Stimulated activated CD4-positive, alpha-beta T cell treated with anti-CD3 and anti-CD28 coated beads, TNF-alpha, amount 100 ng/mL, for 4 hours (primary cell): ENCODE results near the gene WDFY2.

Experiments used
- DNase-seq, 3 experiments: peaks; one replicate each; pipeline ENCODE4 v3.0.0-alpha.2; 2020; ENCODE audit warnings: low read depth in 3 of 3

Gene WDFY2

DNA sequence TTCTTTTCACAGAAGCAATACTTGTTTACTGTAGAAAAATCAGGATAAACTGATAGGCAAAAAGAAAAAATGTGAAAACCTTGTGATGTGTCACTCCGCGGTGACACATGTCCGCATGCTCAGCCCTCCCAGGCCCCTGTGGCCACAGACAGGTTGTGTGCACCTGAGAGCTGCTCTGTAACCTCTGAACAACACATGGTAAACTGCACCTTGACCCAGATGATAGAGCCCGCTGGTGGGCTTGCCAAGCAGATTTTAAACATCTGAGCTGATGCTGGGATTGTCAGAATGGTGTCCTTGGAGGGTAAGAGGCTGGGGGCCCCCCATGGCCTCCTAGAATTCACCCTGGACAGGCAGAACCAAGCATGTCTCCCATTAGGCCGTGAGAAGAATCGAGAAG is 185.9 kb downstream of the WDFY2 start:
- no peak for DNase-seq

DNA sequence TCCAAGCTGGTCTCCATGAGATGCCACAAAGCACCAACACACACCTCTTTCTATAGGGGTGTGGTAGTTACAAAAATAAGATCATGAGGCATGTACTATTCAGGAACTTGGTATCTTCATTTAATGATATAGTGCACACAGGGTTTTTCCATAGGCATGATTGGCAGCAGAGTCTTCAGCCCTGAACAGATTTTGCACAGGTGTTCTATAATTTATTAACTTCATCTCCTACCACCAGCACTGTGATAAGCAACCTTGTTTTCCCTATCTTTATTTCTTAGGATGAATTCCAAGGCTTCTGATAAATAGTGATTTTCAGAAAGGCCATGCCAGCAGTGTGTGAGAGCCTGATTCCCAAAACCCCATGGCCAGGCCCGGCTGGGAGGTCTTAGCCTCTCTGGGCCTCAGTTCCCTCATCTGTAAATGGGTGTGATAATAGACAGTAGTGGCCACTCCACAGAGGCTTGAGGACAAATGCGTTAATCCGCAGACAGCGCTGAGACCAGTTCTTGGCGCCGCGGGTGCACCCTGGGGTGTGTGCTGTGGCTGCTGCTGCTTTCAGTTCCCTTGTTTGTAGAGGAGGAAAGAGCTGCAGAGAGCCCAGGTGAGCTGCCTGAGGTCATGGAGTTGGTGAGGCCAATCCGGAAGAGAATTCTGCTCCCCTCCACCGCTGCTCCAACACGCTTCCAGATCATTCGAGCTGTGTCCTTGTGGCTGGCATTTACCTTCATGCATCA is 186.6 kb downstream of the WDFY2 start:
- DNase-seq = no peak

DNA sequence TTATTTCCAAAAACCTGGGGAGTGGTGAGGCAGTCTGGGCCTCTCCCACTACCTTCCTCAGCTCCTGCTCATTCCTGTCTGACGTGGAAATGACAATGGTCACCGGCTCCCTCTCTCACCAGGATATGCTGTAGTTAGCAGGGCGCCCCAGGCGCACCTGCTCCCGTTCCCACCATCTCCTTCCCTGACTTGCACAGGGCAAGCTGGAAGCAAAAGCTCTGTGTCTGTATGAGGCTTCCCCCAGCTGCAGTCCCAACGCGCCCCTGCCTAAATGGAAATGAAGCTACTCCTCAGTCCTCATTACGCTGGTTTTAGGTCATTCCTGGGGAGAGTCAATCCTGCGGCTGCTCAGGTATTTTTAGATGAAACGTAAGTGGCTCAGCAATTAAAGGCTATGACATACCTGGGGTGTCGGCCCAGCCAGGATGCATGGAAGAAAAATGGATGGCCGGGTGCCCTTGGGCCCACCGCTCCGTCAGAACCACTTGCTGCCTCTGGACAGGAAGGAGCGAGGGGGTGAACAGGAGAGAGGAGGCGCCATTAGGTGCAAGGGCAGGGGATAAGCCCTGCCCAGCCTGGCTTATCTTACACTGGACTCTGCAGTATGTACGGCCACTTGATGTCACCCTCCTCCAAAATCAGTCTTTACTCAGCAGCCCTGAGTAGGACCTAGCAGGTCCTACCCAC is 187.3 kb downstream of the WDFY2 start:
- no peak for DNase-seq

DNA sequence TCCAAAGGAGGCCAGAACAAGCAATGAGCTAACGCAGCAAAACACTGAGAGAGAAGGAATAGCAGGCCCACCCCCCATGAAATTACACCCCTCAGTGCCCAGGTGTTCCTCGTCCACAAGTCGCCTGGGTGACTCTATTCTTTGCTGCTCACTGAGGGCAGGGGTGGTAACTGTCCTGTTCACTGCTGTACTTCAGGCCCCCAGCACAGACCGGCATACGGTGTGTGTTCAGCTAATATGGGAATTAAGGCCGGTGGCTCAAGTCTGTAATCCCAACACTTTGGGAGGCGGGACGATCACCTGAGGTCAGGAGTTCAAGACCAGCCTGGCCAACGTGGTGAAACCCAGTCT is 187.8 kb downstream of the WDFY2 start:
- no peak for DNase-seq

DNA sequence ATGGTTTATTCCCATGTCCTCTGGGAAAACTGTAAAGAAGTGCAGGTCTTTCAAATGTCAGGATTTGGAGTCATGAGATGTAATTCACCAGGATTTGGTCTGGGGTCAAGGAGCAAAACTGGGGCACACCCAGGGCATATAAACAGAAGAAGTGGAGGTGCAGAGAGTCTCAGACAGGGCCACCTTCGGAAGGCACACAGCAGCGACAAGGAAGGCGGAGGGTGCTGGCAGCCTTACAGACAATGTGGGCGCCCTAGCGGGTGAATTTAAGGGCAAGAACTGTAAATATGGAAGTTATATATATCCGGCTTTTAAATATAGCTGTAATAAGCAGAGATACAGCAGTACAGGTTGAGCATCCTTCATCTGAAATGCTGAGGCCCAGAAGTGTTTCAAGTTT is 188.5 kb downstream of the WDFY2 start:
- DNase-seq = no peak

DNA sequence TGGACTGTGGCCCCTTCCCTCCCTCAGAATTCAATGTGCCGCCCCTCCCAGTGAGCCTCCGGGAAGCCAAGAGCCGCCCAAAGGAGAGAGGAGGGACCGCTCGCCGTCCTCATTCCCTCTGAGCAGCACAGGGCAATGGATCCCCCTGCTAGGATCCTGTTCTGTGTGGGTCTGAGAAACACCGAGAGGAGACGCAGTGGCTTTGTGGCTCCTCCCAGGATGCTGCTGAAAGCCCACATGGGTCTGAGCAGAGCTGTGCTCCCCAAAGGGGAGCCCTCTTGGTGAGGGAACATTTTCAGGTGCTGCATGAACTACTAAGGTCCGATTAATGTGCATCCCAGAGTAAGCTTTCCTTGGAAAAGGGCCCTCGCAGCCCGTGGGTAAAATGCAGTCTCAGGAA is 189.3 kb downstream of the WDFY2 start:
- DNase-seq = no peak

DNA sequence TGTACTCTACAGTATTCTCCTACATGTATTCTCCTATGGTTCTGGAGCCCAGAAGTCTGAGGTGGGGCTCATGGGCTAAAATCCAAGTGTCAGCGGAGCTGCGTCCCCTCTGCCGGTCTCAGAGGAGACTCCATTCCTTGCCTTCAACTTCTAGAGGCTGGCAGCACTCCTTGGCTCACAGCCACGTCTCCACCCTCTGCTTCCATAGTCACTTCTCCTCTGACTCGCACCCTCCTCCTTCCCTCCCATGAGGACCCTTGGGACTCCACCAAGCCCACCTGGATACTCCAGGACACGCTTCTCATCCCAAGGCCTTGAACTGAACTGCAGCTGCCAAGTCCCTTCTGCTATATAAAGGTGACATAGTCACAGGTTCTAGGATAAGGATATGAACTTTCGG is 191.9 kb downstream of the WDFY2 start:
- no peak for DNase-seq

DNA sequence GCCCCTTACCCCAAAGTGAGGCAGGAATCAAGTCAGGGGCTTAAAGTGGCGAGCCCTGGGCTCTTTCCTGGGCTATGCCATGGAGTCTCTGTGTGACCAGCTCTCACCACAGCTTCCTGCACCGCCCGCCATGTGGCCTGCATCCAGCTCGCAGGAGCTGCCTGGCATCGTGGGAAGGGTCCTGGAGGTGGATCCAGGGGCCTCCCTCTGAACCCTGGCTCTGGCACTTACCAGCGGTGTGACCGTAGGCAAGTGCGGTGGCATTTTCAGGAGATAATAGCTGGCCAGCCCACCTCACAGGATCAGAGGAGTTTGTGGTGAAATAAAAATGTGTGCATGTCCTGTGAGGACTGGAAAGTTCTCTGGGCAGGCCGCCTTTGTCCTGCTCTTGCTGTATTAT is 193.7 kb downstream of the WDFY2 start:
- no peak for DNase-seq

DNA sequence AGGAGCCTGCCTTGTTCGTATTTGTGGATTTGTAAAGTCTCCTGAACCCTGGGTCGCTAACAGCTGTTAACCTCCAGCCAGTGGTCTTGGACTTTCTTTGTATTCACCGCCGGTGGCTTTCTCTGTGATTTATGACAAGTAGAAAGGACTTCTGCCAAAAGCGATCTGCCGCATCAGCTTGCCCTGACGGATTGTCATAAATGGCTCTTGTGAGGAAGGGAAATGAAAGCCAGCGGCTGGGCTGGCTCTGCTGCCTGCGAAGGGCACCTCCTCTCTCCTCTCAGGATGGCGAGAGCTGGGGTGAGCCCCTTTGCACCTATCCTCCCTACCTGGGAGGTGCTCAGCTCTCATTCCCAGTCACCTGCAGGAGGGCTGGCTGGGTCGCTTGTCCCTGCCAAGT is 194.1 kb downstream of the WDFY2 start:
- no peak for DNase-seq

DNA sequence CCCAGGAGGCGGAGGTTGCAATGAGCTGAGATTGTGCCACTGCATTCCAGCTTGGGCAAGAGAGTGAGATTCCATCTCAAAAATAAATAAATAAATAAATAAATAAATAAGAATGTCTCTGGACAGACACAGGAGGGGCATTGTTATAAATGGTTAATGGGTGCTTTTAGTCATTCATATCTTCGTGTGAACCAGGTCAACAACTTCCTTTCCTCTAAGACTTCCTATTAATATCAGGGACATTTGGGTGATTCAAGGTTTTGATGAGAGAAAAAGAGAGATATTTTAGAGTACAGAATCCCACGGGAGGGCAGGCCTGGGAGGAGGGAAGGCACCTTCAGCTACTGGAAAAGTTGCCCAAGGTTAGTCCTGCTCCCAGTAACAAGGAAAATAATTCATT is 195.8 kb downstream of the WDFY2 start:
- no peak for DNase-seq

DNA sequence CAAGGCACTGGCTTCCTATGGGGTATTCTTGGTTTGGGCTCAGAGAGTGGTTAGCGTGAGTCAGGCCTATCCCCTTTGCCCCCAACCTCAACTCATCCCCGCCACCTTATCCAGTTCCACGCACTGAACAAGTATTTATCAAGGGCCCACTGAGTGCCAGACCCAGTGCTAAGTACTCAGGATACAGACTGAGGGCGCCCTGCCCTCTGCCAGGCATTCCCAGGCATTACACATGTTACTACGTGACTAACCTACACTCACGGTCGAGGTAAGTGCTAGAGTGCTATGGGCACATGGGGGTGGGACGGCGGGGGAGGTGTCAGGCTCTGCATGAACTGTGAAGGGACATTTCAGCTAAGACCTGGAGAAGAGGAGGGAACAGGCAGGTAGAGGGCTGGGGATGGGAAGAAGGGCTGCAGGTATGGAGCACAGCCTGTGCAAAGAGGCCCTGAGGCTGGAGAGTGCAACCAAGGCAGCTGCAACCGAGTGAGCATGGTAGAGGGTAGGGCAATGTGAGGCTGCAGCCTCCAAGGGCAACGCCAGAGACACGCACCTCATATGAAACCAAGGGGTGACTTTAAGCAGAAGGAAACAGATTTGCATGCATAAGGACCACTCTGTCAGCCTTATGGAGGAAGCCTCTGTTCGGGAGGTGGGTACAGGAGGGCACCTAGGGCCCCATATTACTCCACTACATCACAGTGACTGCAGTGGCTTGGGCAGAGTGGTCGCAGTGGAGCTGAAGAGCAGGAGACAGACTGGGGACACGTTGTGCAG is 197.2 kb downstream of the WDFY2 start:
- DNase-seq = no peak

DNA sequence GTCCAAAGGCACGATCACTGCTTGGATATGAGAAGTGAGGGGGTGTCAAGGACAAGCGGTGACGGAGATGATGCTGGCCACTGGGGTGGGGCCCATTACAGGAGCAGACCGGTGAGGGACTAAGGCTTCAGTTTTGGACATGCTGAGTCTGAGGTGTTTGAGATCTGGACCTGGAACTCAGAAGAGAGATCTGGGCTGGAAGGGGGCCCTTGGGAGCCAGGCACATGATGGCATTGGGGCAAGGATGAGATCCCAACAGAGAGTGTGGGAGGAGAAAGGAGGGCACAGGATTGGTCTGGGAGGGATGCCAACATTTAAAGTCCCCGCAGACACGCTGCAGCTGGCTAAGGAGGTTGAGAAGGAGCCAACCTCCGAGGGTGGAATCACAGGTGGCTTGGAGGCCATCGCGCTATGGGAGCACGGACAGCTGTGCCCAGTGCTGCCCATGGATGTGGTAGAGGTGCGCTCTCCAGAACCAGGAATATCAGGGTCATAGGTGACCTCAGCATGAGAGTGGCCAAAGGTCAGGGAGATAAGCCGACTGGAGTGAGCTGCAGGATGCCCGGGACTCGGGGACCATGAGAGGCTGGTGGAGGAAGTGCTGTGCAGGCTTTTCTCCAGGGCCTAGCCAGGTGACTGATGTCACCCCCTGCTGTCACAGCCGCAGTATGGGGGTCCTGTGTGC is 197.9 kb downstream of the WDFY2 start:
- DNase-seq = no peak

DNA sequence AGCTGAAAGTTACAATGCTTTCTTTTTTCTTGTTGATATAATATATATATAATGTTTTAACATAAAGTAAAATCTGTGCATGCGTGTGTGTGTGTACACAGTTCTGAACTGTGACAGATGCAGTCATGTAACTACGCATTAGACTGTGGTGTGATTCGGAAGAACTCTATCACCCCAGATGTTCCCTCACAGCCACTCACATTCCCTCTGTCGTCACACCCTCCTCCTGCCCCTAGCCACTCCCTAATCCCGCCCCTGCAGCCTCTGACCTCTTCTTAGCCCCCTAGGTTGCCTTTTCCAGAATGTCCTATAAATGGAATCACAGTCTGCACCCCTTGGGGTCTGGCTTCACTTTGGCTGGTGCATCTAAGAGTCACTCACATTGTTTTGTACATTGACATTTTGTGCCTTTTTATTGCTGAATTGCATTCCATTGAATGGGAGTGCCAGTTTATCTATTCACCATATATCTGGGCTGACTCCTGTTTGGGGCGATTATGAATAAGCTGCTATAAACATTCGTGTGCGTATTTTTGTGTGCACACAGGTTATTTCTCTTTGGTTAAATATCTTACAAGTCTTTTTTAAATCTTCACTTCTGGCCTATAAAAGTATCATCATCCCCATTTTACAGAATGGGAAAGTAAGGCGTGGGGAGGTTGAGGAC is 199.3 kb downstream of the WDFY2 start:
- no peak for DNase-seq

DNA sequence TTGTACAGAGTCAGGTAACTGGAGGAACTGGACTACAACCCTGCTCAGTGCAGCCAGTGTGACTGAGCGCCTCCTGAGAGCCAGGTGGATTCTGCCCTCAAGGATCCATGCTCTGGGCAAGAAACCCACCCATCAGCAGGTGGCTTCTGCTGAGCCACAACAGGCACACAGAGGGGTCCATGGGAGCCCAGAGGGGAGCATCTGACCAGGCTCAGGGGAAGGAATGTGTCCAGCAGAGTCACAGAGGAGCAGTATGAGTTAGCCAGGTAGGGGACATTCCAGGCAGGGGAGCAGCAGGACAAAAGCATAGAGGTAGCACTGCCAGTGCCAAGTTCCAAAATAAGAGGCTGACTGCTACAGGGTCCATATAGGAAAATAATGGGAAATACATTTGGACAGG is 199.8 kb downstream of the WDFY2 start:
- no peak for DNase-seq

DNA sequence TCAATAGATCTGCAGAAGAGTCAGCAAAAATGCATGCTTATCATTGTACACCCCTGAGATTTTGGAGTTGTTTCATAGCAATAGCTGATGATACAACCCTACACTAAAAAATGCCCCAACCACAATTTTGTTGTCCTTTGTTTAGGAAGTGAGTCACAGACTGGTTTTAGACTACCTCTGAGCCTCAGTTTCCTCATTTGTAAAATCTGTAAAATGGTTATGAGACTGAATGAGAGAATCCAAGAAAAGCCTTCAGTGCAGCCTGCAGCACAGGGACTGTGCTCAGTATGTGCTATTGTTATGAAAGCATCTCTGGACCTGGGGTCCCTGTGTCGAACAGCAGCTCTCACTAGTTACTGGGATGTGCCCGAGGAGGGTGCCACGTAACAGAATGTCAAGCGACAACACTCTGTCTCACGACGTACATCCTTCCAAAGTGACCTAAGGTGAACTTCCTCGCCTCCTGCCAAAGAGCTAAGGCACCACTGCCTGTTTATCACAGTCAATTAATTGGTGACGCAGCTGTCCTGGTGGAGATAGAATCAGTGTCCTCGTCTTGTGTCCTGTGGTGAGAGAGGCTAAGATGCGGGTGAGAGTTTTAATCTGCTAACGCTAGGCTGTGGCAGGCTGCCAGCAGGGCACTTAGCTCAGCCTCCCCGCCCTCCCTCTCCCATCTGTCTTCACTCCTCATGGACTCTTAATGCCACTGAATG is 201.6 kb downstream of the WDFY2 start:
- no peak for DNase-seq

DNA sequence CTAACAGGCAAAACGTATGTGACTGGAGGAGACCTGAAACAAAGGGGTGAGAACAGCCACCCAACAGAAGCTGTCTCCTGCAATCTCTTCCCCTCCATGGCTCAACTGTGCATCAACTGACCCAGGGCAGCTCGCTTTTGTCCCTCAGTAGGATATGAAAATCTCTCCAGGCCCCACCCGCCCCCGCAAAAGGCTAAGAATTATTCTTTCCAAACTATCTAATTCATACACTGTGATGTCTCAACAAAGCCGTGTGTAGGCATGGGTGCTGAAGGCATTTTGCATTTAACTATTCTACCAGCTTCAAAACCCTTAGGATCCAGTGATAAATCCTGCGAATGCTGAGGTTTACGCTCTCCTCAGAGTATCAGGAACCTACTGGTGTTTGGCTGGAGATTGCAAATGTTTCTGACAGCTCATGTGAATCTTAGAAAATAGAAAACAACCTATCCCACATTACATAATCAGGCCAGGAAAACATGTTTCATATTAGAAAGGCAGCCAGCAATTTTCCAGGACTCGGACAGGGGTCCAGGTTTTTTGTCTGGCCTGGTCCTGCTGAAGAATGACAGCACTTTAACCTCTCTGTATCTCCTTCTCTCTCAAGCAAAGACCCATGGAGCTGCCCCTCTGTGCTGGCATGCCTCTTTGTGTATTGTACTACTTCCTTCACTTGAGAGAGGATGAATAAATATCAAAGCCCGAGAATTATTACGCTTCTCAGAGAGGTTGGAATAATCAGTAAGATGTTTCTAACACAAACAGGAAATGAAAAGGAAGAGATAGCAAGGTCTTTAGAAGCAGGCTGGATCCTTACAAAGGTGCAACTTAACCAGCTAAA is 202.4 kb downstream of the WDFY2 start:
- no peak for DNase-seq

DNA sequence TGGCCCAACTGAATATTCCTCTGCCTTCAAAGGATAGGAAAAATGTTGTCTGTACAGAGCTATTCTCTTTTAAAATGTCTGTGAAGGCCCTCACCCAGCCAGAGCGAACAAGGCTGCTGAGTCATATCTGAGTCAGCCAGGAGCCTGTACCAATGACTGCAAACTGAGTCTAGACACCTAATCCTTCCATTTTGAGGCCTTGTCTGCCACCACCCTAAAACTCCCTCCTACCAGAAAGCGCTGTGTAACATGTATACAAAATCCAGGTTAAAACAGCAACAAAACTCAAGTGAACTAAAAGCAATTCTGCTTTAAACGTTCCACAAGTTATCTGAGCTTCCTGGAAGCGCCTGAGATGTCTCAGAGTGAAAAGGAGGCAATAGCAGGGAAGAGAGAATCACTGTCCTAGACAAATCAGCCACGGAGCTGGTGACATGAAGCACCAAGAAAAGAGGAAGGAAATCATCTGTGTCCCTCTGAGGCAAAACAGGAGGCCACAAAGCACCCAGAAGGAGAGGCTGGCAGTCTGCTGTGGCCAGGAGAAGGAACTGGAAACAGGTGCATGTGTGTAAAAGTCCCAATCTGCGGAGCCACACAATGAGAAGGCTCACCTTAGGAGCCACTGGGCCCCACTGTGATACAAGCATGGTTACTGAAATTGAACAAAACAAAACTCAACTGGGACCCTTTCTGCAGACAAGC is 209.5 kb downstream of the WDFY2 start:
- DNase-seq = peak in 2 of 3 experiments; percentile 31 to 38

DNA sequence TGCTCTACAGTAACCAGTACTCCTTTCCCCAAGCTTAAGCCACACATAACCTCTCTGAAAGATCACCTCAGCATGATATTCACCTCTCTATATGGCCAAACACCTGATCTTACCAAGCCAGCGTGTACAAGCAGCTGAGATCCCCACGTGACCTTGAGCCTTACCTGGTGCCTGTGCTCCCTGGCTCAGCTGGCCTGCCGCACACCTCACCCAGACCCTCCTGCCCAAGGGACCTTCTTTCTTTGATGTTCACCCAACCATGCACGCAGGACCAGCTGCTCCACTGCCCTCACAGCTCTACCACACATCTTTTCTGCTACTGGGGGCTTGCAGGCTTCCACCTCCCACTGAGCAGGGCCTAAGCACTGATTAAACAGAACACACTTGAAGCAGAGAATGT is 210.7 kb downstream of the WDFY2 start:
- DNase-seq = no peak

DNA sequence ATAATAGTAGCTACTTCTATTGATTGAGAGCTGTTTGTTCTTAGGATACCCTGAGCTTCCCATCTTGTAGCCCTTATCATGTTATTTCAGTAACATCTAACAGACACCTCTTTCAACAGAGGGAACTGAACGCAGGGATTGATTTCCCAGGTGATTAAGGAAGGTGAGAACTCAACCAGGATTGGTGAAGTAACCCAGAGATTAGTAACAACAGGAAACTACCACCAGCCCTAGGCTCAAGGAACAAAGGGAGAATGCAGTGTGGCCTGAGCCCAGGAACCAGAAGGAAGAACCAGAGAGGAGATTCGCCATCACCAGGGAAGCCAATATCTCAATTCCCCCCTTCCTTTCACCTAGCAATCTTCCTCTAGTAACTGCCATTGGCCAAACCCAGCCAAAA is 211.2 kb downstream of the WDFY2 start:
- no peak for DNase-seq

DNA sequence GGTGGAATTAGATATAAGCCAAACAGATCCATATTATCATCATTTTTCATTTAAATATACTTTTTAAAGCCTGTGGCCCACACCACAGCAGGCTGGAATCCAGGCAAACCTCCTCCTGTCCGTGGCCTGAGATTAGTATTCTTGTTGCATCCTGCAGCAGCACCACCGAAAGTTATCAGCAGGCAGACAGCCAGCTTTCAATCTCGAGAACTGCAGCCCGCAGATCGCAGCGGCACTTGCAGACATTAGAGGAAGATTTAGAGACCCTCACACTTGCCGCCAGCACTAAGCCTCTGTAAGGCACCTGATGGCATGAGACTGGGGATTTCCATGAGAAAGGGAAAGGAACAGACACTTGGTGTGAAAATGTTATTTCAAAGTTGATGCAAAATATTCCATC is 212.3 kb downstream of the WDFY2 start:
- DNase-seq = no peak
